GM12865 (cell line): ENCODE data around the gene RCN2.
A peak's percentile ranks its signal among the peaks of the same experiment; 100 is the strongest.

Experiments
- DNase-seq: peaks from one replicate; pipeline ENCODE4 v3.0.0; 2010; ENCODE audit warnings: low read depth
- H3K4me3 ChIP-seq: 2 replicates; pipeline ENCODE4 v1.5.1; 2011; ENCODE audit warnings: mild to moderate bottlenecking, low read depth, low read length, control low read depth
- CTCF ChIP-seq: IDR thresholded peaks from 2 replicates; pipeline ENCODE4 v1.5.1; 2011; ENCODE audit warnings: low read length, control low read depth, low read depth, inconsistent platforms; ENCODE audit not compliant: insufficient read depth; ENCODE audit errors: missing control alignments

Gene RCN2

GRCh38 chr15:76903251-76903681, 28.3 kb upstream of the RCN2 start:
- DNase-seq = peak; percentile 38
- H3K4me3 ChIP-seq = no peak overlapping the region
- peak; percentile 30 for TF ChIP-seq CTCF

GRCh38 chr15:76904461-76905012, 27.0 kb upstream of the RCN2 start:
- peak; percentile 32 for DNase-seq
- H3K4me3 ChIP-seq = peak overlapping the region; percentile 70
- no peak for TF ChIP-seq CTCF

GRCh38 chr15:76905013-76905839, 26.3 kb upstream of the RCN2 start, which contains the start of gene SCAPER:
Gene SCAPER (minus strand): TSS chr15:76905340. CDS start chr15:76883817, 21,523 bp downstream.
- peak within 1 kb of the TSS; percentile 70 for H3K4me3 ChIP-seq
- peak; percentile 96 for DNase-seq
- no peak for TF ChIP-seq CTCF

- peak overlapping the region; percentile 70 for H3K4me3 ChIP-seq
- no peak for TF ChIP-seq CTCF
- DNase-seq = no peak
Observed at GRCh38 chr15:76905855-76906254, 25.7 kb upstream of the RCN2 start.

GRCh38 chr15:76912430-76912829, 19.1 kb upstream of the RCN2 start:
- no peak for TF ChIP-seq CTCF
- no peak overlapping the region for H3K4me3 ChIP-seq
- DNase-seq = no peak

GRCh38 chr15:76913737-76914136, 17.8 kb upstream of the RCN2 start:
- no peak overlapping the region for H3K4me3 ChIP-seq
- no peak for DNase-seq
- no peak for TF ChIP-seq CTCF

GRCh38 chr15:76916369-76916768, 15.2 kb upstream of the RCN2 start:
- no peak for DNase-seq
- no peak overlapping the region for H3K4me3 ChIP-seq
- no peak for TF ChIP-seq CTCF
